ENCODE data around the gene TNIP2. TPM values are rescaled to one million over a fixed set of nuclear protein-coding genes. Genes with fewer than 3 reads are reported as not detected.

TNIP2 gene
- total and polyA plus RNA-seq, 2 of the 8 experiments (the other 6 are each of a cell fraction or from before 2014, with no cell fraction given): 23.7 to 37.7 TPM

- Histone ChIP-seq H2BK20ac (ENCODE audit: low read length) (no peak overlapping the region), H3K9me3 (ENCODE audit: insufficient read depth in 2 of 2, low read depth in 1 of 2, low read length in 1 of 2) (no peaks in the 10 kb centered on the region), H3K14ac (ENCODE audit: insufficient read length) (no peak overlapping the region), H4K8ac (ENCODE audit: extremely low read depth, insufficient read depth, low read length) (no peak overlapping the region), H3K18ac (ENCODE audit: extremely low read depth, low read length) (no peak overlapping the region), H3K4ac (replicated peaks; ENCODE audit: insufficient read length, low read depth, low read length) (no peak overlapping the region), H2AK5ac (ENCODE audit: low read depth, low read length) (no peak overlapping the region), H3K4me3 (ENCODE audit: extremely low read depth in 1 of 4, insufficient read depth in 2 of 4, low read depth in 3 of 4, low read length in 4 of 4) (no peak overlapping the region), H3K23me2 (ENCODE audit: low read depth, low read length) (0 out of 2 replicates have a peak, but pooled peaks cover 1% of the 10 kb centered on the region), H2BK120ac (replicated peaks; ENCODE audit: low read depth, low read length) (no peak overlapping the region), H3K56ac (replicated peaks; ENCODE audit: insufficient read length, low read depth, low read length) (no peak overlapping the region), H3K27me3 (replicated peaks in 1 of 4; ENCODE audit: control insufficient read depth in 3 of 4, extremely low read depth in 1 of 4, insufficient read depth in 3 of 4, low read length in 3 of 4) (no peaks in the 10 kb centered on the region; a peak in 1 of 7 replicates), H2BK5ac (ENCODE audit: low read depth, low read length) (no peak overlapping the region), H2BK12ac (ENCODE audit: low read depth, low read length) (no peak overlapping the region), H4K5ac (ENCODE audit: insufficient read length, low read depth, low read length) (no peak overlapping the region), H3K79me2 (ENCODE audit: control insufficient read depth in 1 of 2, insufficient read depth in 2 of 2, low read length in 2 of 2) (peaks cover 0 to 12% of the 10 kb centered on the region in 2 experiments; a peak in 1 of 4 replicates), H3K23ac (ENCODE audit: insufficient read length) (no peak overlapping the region), H4K91ac (replicated peaks; ENCODE audit: insufficient read length, low read length) (no peak overlapping the region), H4K20me1 (replicated peaks in 1 of 2; ENCODE audit: control insufficient read depth in 1 of 2, insufficient read depth in 2 of 2, low read length in 2 of 2) (peaks cover 4 to 9% of the 10 kb centered on the region in 2 experiments), H2BK15ac (ENCODE audit: low read length) (no peak overlapping the region), H3K4me1 (replicated peaks in 1 of 4; ENCODE audit: control insufficient read depth in 3 of 4, insufficient read depth in 4 of 4, low read length in 3 of 4) (no peaks in the 10 kb centered on the region; a peak in 1 of 7 replicates), H3K79me1 (ENCODE audit: low read depth, low read length) (peaks cover 10% of the 10 kb centered on the region), H3K27ac (ENCODE audit: low read depth, low read length) (no peak overlapping the region; the same call in 1 of the 2 replicates), H3K4me2 (ENCODE audit: insufficient read depth in 1 of 2, low read depth in 2 of 2, low read length in 2 of 2) (no peak overlapping the region), H3K9ac (replicated peaks in 1 of 4; ENCODE audit: extremely low read depth in 1 of 4, low read depth in 3 of 4, low read length in 3 of 4) (no peak overlapping the region), H2AFZ (ENCODE audit: low read length) (no peak overlapping the region), H3K36me3 (ENCODE audit: control insufficient read depth in 2 of 4, insufficient read depth in 4 of 4, low read length in 3 of 4) (peaks cover 6 to 34% (median 24%) of the 10 kb centered on the region in 4 experiments; a peak in 6 of 8 replicates)
- ChIA-PET CTCF (ENCODE audit: partially characterized antibody) (interaction anchor here (0.7 to 2.0 kb wide), 3 partner anchors 16 to 121 kb away, joined by 3 to 7 read pairs (median 3); no protein-coding TSS in a partner anchor), POLR2A (ENCODE audit: partially characterized antibody) (interaction anchor here (1.4 to 1.5 kb wide), 2 partner anchors 71 to 73 kb away, joined by 3 read pairs; no protein-coding TSS in a partner anchor)
- TF ChIP-seq EGR1 (IDR thresholded peaks at IDR 0.05; ENCODE audit: borderline replicate concordance, low read depth, low read length) (no peak), TAF1 (IDR thresholded peaks at IDR 0.05; ENCODE audit: low read depth, low read length) (no peak), KDM4A (IDR thresholded peaks at IDR 0.05; ENCODE audit: low read depth, low read length, severe bottlenecking) (no peak), POLR2AphosphoS5 (IDR thresholded peaks at IDR 0.05; ENCODE audit: low read depth, low read length) (no peak), CBX8 (IDR thresholded peaks at IDR 0.05; ENCODE audit: borderline replicate concordance, low read depth, low read length) (no peak), ZNF274 (IDR thresholded peaks at IDR 0.05; ENCODE audit: borderline replicate concordance, extremely low read depth, low read length) (no peak), NRF1 (IDR thresholded peaks at IDR 0.05; ENCODE audit: low read depth, low read length) (no peak), YY1 (IDR thresholded peaks at IDR 0.05; ENCODE audit: low read depth, low read length) (no peak), CREB1 (IDR thresholded peaks at IDR 0.05) (no peak)
- DNase-seq (ENCODE audit: low read depth in 1 of 2, low spot score in 2 of 2): no peak
- 91% methylated on average over 16 of the region's 16 CpGs; no CpG with 5 or more reads in 1 of the 2 experiments for WGBS, 2 experiments (ENCODE audit: extremely low coverage in 1 of 2, insufficient coverage in 1 of 2, insufficient read length in 1 of 2, insufficient replicate concordance in 2 of 2, low coverage in 1 of 2, low lambda C conversion rate in 2 of 2, missing lambda C conversion rate in 1 of 2)
- FAIRE-seq: no peak
Measured at GRCh38 chr4:2746891-2747695, 9.0 kb downstream of the TNIP2 start.
